Amniotic epithelial cell (primary cell): ENCODE data around the gene IGF2R.
"Not testable (repeated sequence)": the region's sequence is repeated elsewhere in the genome, so short reads cannot be mapped to it uniquely, and the experiment has no call there.

Experiments used
- DNase-seq: peaks from one replicate; pipeline ENCODE4 v3.0.0-alpha.2; 2010; ENCODE audit warnings: low read depth

Gene IGF2R

GRCh38 chr6:160138839-160139419 lies 170.0 kb downstream of the IGF2R start:
- DNase-seq: no peak

- DNase-seq: peak; percentile 94
These were observed 170.6 kb downstream of the IGF2R start for GRCh38 chr6:160139420-160139851.

GRCh38 chr6:160140493-160140892 lies 171.6 kb downstream of the IGF2R start:
- not testable (repeated sequence) for DNase-seq

GRCh38 chr6:160141001-160141726 lies 172.3 kb downstream of the IGF2R start:
- DNase-seq: peak; percentile 52

- DNase-seq: no peak
These were observed 173.3 kb downstream of the IGF2R start for GRCh38 chr6:160142115-160142715.

GRCh38 chr6:160146454-160147145 lies 177.7 kb downstream of the IGF2R start:
- DNase-seq: no peak

GRCh38 chr6:160147146-160147536 lies 178.3 kb downstream of the IGF2R start:
- peak; percentile 62 for DNase-seq

GRCh38 chr6:160154471-160154870 lies 185.6 kb downstream of the IGF2R start:
- DNase-seq: no peak

- DNase-seq: peak; percentile 59
These were observed 188.0 kb downstream of the IGF2R start for GRCh38 chr6:160156842-160157241.

GRCh38 chr6:160160450-160160849 lies 191.6 kb downstream of the IGF2R start:
- no peak for DNase-seq
